Heart right ventricle (tissue), 16 donors: Measurements from ENCODE around the gene STMN3. TPM values are rescaled to one million over a fixed set of nuclear protein-coding genes. Genes with fewer than 3 reads are reported as not detected.
A peak's percentile ranks its signal among the peaks of the same experiment; 100 is the strongest.

Experiments used
- ATAC-seq, 8 donors: fragments of 200-7000 bp; cut with Tn5 transposase; one replicate each; pipeline ENCODE4 v1.9.1; 2020; ENCODE audit warnings: mild to moderate bottlenecking in 8 of 8, moderate library complexity in 8 of 8, moderate number of reproducible peaks in 1 of 8
- DNase-seq, 2 donors: peaks; one replicate each; pipeline ENCODE4 v3.0.0-alpha.2; 2020
- H3K27ac ChIP-seq, 10 donors: fragments of 200-600 bp; sonication (generic) in 2 of 10; one replicate each; pipeline versions ENCODE4 v1.5.0 to v1.8.0; 2020 to 2022; ENCODE audit warnings: mild to moderate bottlenecking in 3 of 10
- H3K27me3 ChIP-seq, 7 donors: fragments of 200-600 bp; one replicate each; pipeline ENCODE4 v1.8.0; 2021 to 2022; ENCODE audit warnings: mild to moderate bottlenecking in 2 of 7
- H3K36me3 ChIP-seq, 9 donors: fragments of 200-600 bp; sonication (generic) in 1 of 9; one replicate each; pipeline versions ENCODE4 v1.5.0 to v1.8.0; 2020 to 2022; ENCODE audit warnings: mild to moderate bottlenecking in 2 of 9
- H3K4me1 ChIP-seq, 9 donors: fragments of 200-600 bp; sonication (generic) in 1 of 9; one replicate each; pipeline versions ENCODE4 v1.5.0 to v1.8.0; 2020 to 2022; ENCODE audit warnings: mild to moderate bottlenecking in 4 of 9
- H3K4me3 ChIP-seq, 10 donors: fragments of 200-600 bp; sonication (generic) in 2 of 10; one replicate each; pipeline versions ENCODE4 v1.5.0 to v1.8.0; 2020 to 2022; ENCODE audit warnings: mild to moderate bottlenecking in 7 of 10, moderate library complexity in 2 of 10
- H3K9me3 ChIP-seq, 11 donors: fragments of 200-600 bp in 10 of 11; sonication (generic) in 2 of 11; one replicate each; pipeline versions ENCODE4 v1.5.0 to v1.8.0; 2013 to 2022; ENCODE audit warnings: mild to moderate bottlenecking in 2 of 11, control low read depth in 1 of 11, moderate library complexity in 1 of 11
- CTCF ChIP-seq, 9 donors: fragments of 200-600 bp; sonication (generic) in 2 of 9; IDR thresholded peaks; one replicate each; pipeline versions ENCODE4 v1.5.0 to v1.8.0; 2021 to 2022; ENCODE audit warnings: antibody characterized with exemption in 9 of 9, mild to moderate bottlenecking in 5 of 9, moderate library complexity in 1 of 9
- WGBS, 2 donors: extraction: QIAGEN DNeasy Blood & Tissue Kit; methylation state at CpG; one replicate each; pipeline ENCODE4 v1.1.7; 2013; ENCODE audit warnings: inconsistent platforms in 1 of 2; 5-methylcytosine and 5-hydroxymethylcytosine counted together
- intact Hi-C, 10 donors: fragments of 100-400 bp; cut with DNase I; formaldehyde crosslinking; loops; one replicate each; pipeline versions ENCODE4 v1.11.1 to v1.14.2; 2022
- polyA plus RNA-seq, 2 donors: library from polyadenylated mRNA; stranded (reverse); fragments of 200-250 nt; gene quantifications; one replicate each; pipeline ENCODE4 v1.2.3, GENCODE V29; 2013
- total RNA-seq, 10 donors: library from RNA; stranded (reverse); fragmentation: NEBNext Ultra II Directional in 3 of 10; extraction: Animal tissue kit (Norgen Biotek cat#: 25700) in 3 of 10; gene quantifications; one replicate each; pipeline versions ENCODE4 v1.2.1 to v1.2.4, GENCODE V29; 2021 to 2023
- donor health status: Arrhythmogenic right ventricular cardiomyopathy.
- donor health status: ischemic (EF 13 %, LVEDD 7.1; RV severe dilation, severe dysfunction).
- donor health status: healthy with polysubstance abuse.
- donor health status: DM: no; HTN: yes; CAD: no.
- donor health status: DM: no; HTN: no; CAD: no.
- donor health status: ischemic (EF 25% LVEDD 6.9; RV normal size, moderate dysfunction).
- donor health status: ischemic (EF 25% LVEDD 5.7; RV mildly dilated, moderate dysfunction).
- donor health status: healthy.
- donor health status: DM: yes; HTN: yes; CAD: no.
- donor health status: Ischemic cardiomyopathy.
- donor health status: ischemic (EF 35%, LVEDD 5.7; RV mildly dilated, moderate dysfunction).
- donor health status: nonischemic (EF 11% LVEDD 7.7; RV severe dilation, severe dysfunction).
- donor health status: DM: yes; HTN: yes; CAD: no.
- donor health status: PGD.
- donor health status: ischemic (EF 29% LVEDD 5.4; RV normal size, mild dysfunction).
- donor health status: nonischemic (EF 23%, LVEDD 6.1; RV moderate dilation, normal function).

STMN3 gene
- total and polyA plus RNA-seq, 12 donors: 1.7 to 9.9 (median 3.9) TPM

GRCh38 chr20:63701051-63701328 is 47.8 kb upstream of the STMN3 start:
- no peak overlapping the region for H3K4me3 ChIP-seq
- intact Hi-C loops: no loop called here
- H3K27ac ChIP-seq: peak overlapping the region in 4 of 10 donors; percentile 15 to 93 (median 56)
- peaks cover 0 to 81% (median 15%) of the 10 kb centered on the region in 9 donors for H3K36me3 ChIP-seq
- H3K9me3 ChIP-seq: no peaks in the 10 kb centered on the region
- peaks cover 17 to 54% (median 42%) of the 10 kb centered on the region in 9 donors for H3K4me1 ChIP-seq
- ATAC-seq: no peak
- no peak for TF ChIP-seq CTCF (IDR thresholded peaks at IDR 0.05)
- no peak for DNase-seq
- WGBS, 2 donors: 71 to 86% methylated on average over 5 of the region's 5 CpGs
- no peaks in the 10 kb centered on the region for H3K27me3 ChIP-seq

- TF ChIP-seq CTCF (IDR thresholded peaks at IDR 0.05): no peak
- WGBS, 2 donors: 86% methylated on average over 43 of the region's 43 CpGs
- ATAC-seq (no peak), DNase-seq (no peak)
- Histone ChIP-seq H3K27me3 (no peaks in the 10 kb centered on the region), H3K36me3 (peaks cover 0 to 80% (median 9%) of the 10 kb centered on the region in 9 donors), H3K9me3 (no peaks in the 10 kb centered on the region), H3K27ac (peak overlapping the region in 6 of 10 donors; percentile 60 to 93 (median 72)), H3K4me1 (peaks cover 19 to 58% (median 45%) of the 10 kb centered on the region in 9 donors), H3K4me3 (no peak overlapping the region)
- intact Hi-C loops: no loop called here
Measured at GRCh38 chr20:63700199-63701050, 47.2 kb upstream of the STMN3 start.

GRCh38 chr20:63699466-63700198 is 46.4 kb upstream of the STMN3 start:
- ATAC-seq: no peak
- TF ChIP-seq CTCF (IDR thresholded peaks at IDR 0.05): no peak
- no peak overlapping the region for H3K4me3 ChIP-seq
- intact Hi-C loops: no loop called here
- H3K9me3 ChIP-seq: no peaks in the 10 kb centered on the region
- peaks cover 22 to 64% (median 52%) of the 10 kb centered on the region in 9 donors for H3K4me1 ChIP-seq
- H3K27ac ChIP-seq: peak overlapping the region in 9 of 10 donors; percentile 38 to 93 (median 65)
- H3K36me3 ChIP-seq: peaks cover 0 to 80% (median 7%) of the 10 kb centered on the region in 9 donors
- WGBS, 2 donors: 79 to 80% methylated on average over 24 of the region's 24 CpGs
- peak in 1 of 2 donors; percentile 8 for DNase-seq
- no peaks in the 10 kb centered on the region for H3K27me3 ChIP-seq

GRCh38 chr20:63698739-63699465 is 45.7 kb upstream of the STMN3 start:
- H3K4me3 ChIP-seq: peak overlapping the region in 1 of 10 donors; percentile 3
- ATAC-seq (peak; percentile 12 to 77 (median 26)), DNase-seq (peak in 1 of 2 donors; percentile 50)
- peaks cover 0 to 80% (median 5%) of the 10 kb centered on the region in 9 donors for H3K36me3 ChIP-seq
- H3K9me3 ChIP-seq: no peaks in the 10 kb centered on the region
- no peaks in the 10 kb centered on the region for H3K27me3 ChIP-seq
- H3K4me1 ChIP-seq: peaks cover 22 to 64% (median 53%) of the 10 kb centered on the region in 9 donors
- intact Hi-C loops: no loop called here
- H3K27ac ChIP-seq: peak overlapping the region in 9 of 10 donors; percentile 38 to 93 (median 65)
- WGBS, 2 donors: 30 to 48% methylated on average over 19 of the region's 19 CpGs
- no peak for TF ChIP-seq CTCF (IDR thresholded peaks at IDR 0.05)
